ENCODE data around the gene C2CD3. TPM values are rescaled to one million over a fixed set of nuclear protein-coding genes. Genes with fewer than 3 reads are reported as not detected.

Gene C2CD3
- total and polyA plus RNA-seq, 2 experiments from 2014 or later, result 7.3 to 9.2 TPM

- no peaks in the 10 kb centered on the region for H3K27me3 ChIP-seq (replicated peaks; ENCODE audit: insufficient read depth)
- H3K27ac ChIP-seq, result no peak overlapping the region
- no peaks in the 10 kb centered on the region for H3K9me2 ChIP-seq (ENCODE audit: insufficient read depth)
- no peak for TF ChIP-seq EZH2phosphoT487 (IDR thresholded peaks at IDR 0.05; ENCODE audit: insufficient read depth, low read depth)
- TF ChIP-seq EZH2 (IDR thresholded peaks at IDR 0.05; ENCODE audit: insufficient read depth, poor library complexity, severe bottlenecking), result no peak
- H3K4me2 ChIP-seq (ENCODE audit: unreplicated experiment), result no peak overlapping the region
- no peaks in the 10 kb centered on the region for H3K9me3 ChIP-seq (ENCODE audit: low read depth)
- no peaks in the 10 kb centered on the region for H4K20me1 ChIP-seq (ENCODE audit: insufficient read depth)
- no peak overlapping the region for H3K4me3 ChIP-seq
- H3K36me3 ChIP-seq (ENCODE audit: low read depth), result no peaks in the 10 kb centered on the region
- H3K79me2 ChIP-seq (ENCODE audit: insufficient read depth), result no peaks in the 10 kb centered on the region
- in situ Hi-C loops (cut with MboI), result no loop called here
- 81 to 82% methylated on average over 6 of the region's 6 CpGs for WGBS, 2 experiments (ENCODE audit: low coverage in 1 of 2, low lambda C conversion rate in 2 of 2, missing lambda C conversion rate in 2 of 2)
- no peak overlapping the region for H3K9ac ChIP-seq
- H3F3A ChIP-seq (ENCODE audit: insufficient read depth), result peaks cover 9% of the 10 kb centered on the region; the same call in 1 of the 2 replicates
- no peak for DNase-seq
- no peak overlapping the region for H2AFZ ChIP-seq
- no peaks in the 10 kb centered on the region for H3K4me1 ChIP-seq (ENCODE audit: insufficient read depth)
These were observed 190.5 kb downstream of the C2CD3 start for GRCh38 chr11:73980001-73980961.

GRCh38 chr11:73978576-73979086, 192.2 kb downstream of the C2CD3 start:
- in situ Hi-C loops (cut with MboI), result no loop called here
- 88 to 92% methylated on average over 3 of the region's 3 CpGs for WGBS, 2 experiments (ENCODE audit: low coverage in 1 of 2, low lambda C conversion rate in 2 of 2, missing lambda C conversion rate in 2 of 2)
- no peak overlapping the region for H3K9ac ChIP-seq

GRCh38 chr11:73977856-73978519, 192.8 kb downstream of the C2CD3 start:
- H3K79me2 ChIP-seq (ENCODE audit: insufficient read depth), result no peaks in the 10 kb centered on the region
- in situ Hi-C loops (cut with MboI), result no loop called here
- no peaks in the 10 kb centered on the region for H3K9me3 ChIP-seq (ENCODE audit: low read depth)
- H3K36me3 ChIP-seq (ENCODE audit: low read depth), result no peaks in the 10 kb centered on the region
- no peak for TF ChIP-seq EZH2phosphoT487 (IDR thresholded peaks at IDR 0.05; ENCODE audit: insufficient read depth, low read depth)
- no peak for TF ChIP-seq EZH2 (IDR thresholded peaks at IDR 0.05; ENCODE audit: insufficient read depth, poor library complexity, severe bottlenecking)
- H3K9me2 ChIP-seq (ENCODE audit: insufficient read depth), result no peaks in the 10 kb centered on the region
- no peak overlapping the region for H3K27ac ChIP-seq
- H2AFZ ChIP-seq, result no peak overlapping the region
- DNase-seq, result no peak
- H3K27me3 ChIP-seq (replicated peaks; ENCODE audit: insufficient read depth), result no peaks in the 10 kb centered on the region
- H3K4me3 ChIP-seq, result no peak overlapping the region
- peaks cover 9% of the 10 kb centered on the region; the same call in 1 of the 2 replicates for H3F3A ChIP-seq (ENCODE audit: insufficient read depth)
- no peaks in the 10 kb centered on the region for H4K20me1 ChIP-seq (ENCODE audit: insufficient read depth)
- no peak overlapping the region for H3K9ac ChIP-seq
- peaks cover 10% of the 10 kb centered on the region; the same call in 1 of the 2 replicates for H3K4me1 ChIP-seq (ENCODE audit: insufficient read depth)
- no peak overlapping the region for H3K4me2 ChIP-seq (ENCODE audit: unreplicated experiment)
- 93 to 96% methylated on average over 18 of the region's 18 CpGs for WGBS, 2 experiments (ENCODE audit: low coverage in 1 of 2, low lambda C conversion rate in 2 of 2, missing lambda C conversion rate in 2 of 2)

More at GRCh38 chr11:73978576-73979086, 192.2 kb downstream of the C2CD3 start:
- H3F3A ChIP-seq (ENCODE audit: insufficient read depth), result peaks cover 9% of the 10 kb centered on the region; the same call in 1 of the 2 replicates
- no peaks in the 10 kb centered on the region for H3K27me3 ChIP-seq (replicated peaks; ENCODE audit: insufficient read depth)
- no peaks in the 10 kb centered on the region for H4K20me1 ChIP-seq (ENCODE audit: insufficient read depth)
- H3K4me1 ChIP-seq (ENCODE audit: insufficient read depth), result peaks cover 7% of the 10 kb centered on the region; the same call in 1 of the 2 replicates
- H3K36me3 ChIP-seq (ENCODE audit: low read depth), result no peaks in the 10 kb centered on the region
- TF ChIP-seq EZH2 (IDR thresholded peaks at IDR 0.05; ENCODE audit: insufficient read depth, poor library complexity, severe bottlenecking), result no peak
- no peak for TF ChIP-seq EZH2phosphoT487 (IDR thresholded peaks at IDR 0.05; ENCODE audit: insufficient read depth, low read depth)
- H3K4me3 ChIP-seq, result no peak overlapping the region
- H3K4me2 ChIP-seq (ENCODE audit: unreplicated experiment), result no peak overlapping the region
- no peaks in the 10 kb centered on the region for H3K79me2 ChIP-seq (ENCODE audit: insufficient read depth)
- no peak overlapping the region for H2AFZ ChIP-seq
- peak; percentile 64 for DNase-seq
- no peaks in the 10 kb centered on the region for H3K9me3 ChIP-seq (ENCODE audit: low read depth)
- H3K27ac ChIP-seq, result no peak overlapping the region
- H3K9me2 ChIP-seq (ENCODE audit: insufficient read depth), result no peaks in the 10 kb centered on the region

DNA sequence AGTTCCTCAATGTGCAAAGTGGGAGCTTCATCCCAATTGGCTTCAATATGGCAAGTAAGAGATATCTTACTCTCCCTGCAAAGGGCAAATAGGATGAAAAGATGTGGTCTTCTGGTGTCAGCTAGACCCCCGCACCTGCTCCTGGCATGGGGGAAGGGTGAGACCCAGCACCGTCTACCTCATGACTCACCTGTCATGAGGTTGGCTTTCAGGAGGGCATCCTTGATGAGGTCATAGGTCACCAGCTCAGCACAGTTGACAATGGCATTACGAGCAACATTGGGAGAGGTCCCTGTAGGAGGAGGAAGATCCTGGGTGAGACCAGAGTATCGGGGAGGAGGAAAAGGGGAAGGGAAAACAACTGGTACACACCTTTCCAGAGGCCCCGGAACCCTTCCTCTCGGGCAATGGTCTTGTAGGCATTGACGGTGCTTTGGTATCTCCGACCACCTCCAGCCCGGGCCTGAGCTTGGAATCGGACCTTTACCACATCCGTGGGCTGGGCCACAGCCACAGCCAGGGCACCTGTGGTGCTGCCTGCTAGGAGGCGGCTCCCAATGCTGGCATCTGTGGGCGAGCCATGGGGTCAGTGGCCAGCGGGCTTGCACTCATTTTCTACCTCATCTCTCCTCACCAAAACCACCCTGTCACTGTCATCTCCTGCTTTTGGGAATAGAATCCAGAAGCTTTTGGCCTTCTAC, 194.2 kb downstream of the C2CD3 start:
- DNase-seq, result no peak
- no peak for TF ChIP-seq EZH2phosphoT487 (IDR thresholded peaks at IDR 0.05; ENCODE audit: insufficient read depth, low read depth)
- no peak for TF ChIP-seq EZH2 (IDR thresholded peaks at IDR 0.05; ENCODE audit: insufficient read depth, poor library complexity, severe bottlenecking)
- Histone ChIP-seq H3K9me3 (ENCODE audit: low read depth) (no peaks in the 10 kb centered on the region), H3K9ac (no peak overlapping the region), H3K79me2 (ENCODE audit: insufficient read depth) (no peaks in the 10 kb centered on the region), H3K27ac (no peak overlapping the region), H3K36me3 (ENCODE audit: low read depth) (no peaks in the 10 kb centered on the region), H3K4me3 (no peak overlapping the region), H3K4me2 (ENCODE audit: unreplicated experiment) (no peak overlapping the region), H4K20me1 (ENCODE audit: insufficient read depth) (no peaks in the 10 kb centered on the region), H3K4me1 (ENCODE audit: insufficient read depth) (peaks cover 10% of the 10 kb centered on the region; the same call in 1 of the 2 replicates), H3K27me3 (replicated peaks; ENCODE audit: insufficient read depth) (no peaks in the 10 kb centered on the region), H2AFZ (no peak overlapping the region), H3F3A (ENCODE audit: insufficient read depth) (peaks cover 9% of the 10 kb centered on the region; the same call in 1 of the 2 replicates), H3K9me2 (ENCODE audit: insufficient read depth) (no peaks in the 10 kb centered on the region)
- 94 to 96% methylated on average over 14 of the region's 14 CpGs for WGBS, 2 experiments (ENCODE audit: low coverage in 1 of 2, low lambda C conversion rate in 2 of 2, missing lambda C conversion rate in 2 of 2)
- in situ Hi-C loops (cut with MboI), result no loop called here
